Vagina (tissue), 2 donors: ENCODE data around the gene C10orf90. TPM values are rescaled to one million over a fixed set of nuclear protein-coding genes. Genes with fewer than 3 reads are reported as not detected.

Experiments used
- DNase-seq, 2 donors: peaks; one replicate each; pipeline ENCODE4 v3.0.0-alpha.2; 2017; ENCODE audit errors: extremely low spot score in 2 of 2
- H3K27ac ChIP-seq: fragments of 200-600 bp; sonication (generic); one replicate; pipeline ENCODE4 v1.5.1; 2019
- H3K27me3 ChIP-seq: fragments of 200-600 bp; sonication (generic); one replicate; pipeline ENCODE4 v1.5.1; 2019
- H3K36me3 ChIP-seq, 2 donors: fragments of 200-600 bp; sonication (generic); one replicate each; pipeline ENCODE4 v1.5.1; 2017 to 2019
- H3K4me1 ChIP-seq: fragments of 200-600 bp; sonication (generic); one replicate; pipeline ENCODE4 v1.5.1; 2019
- H3K4me3 ChIP-seq, 2 donors: fragments of 200-600 bp; sonication (generic); 1 replicate in 1 of 2; 2 replicates in 1 of 2; pipeline ENCODE4 v1.5.1; 2016 to 2019
- H3K9me3 ChIP-seq: fragments of 200-600 bp; sonication (generic); one replicate; pipeline ENCODE4 v1.5.1; 2019
- POLR2A ChIP-seq, 2 donors: fragments of 450-650 bp; IDR thresholded peaks; one replicate each; pipeline ENCODE4 v1.6.1; 2017; ENCODE audit warnings: antibody characterized with exemption in 2 of 2, mild to moderate bottlenecking in 2 of 2, moderate library complexity in 2 of 2
- POLR2AphosphoS5 ChIP-seq, 2 donors: sonication (generic); formaldehyde crosslinking; IDR thresholded peaks; one replicate each; pipeline ENCODE4 v1.9.0; 2017; ENCODE audit warnings: antibody characterized with exemption in 2 of 2, mild to moderate bottlenecking in 2 of 2, low read depth in 1 of 2; ENCODE audit not compliant: insufficient read depth in 1 of 2
- intact Hi-C: fragments of 100-400 bp; cut with DNase I; formaldehyde crosslinking; loops from one replicate; pipeline ENCODE4 v1.15.1; 2023
- total RNA-seq: library from RNA; depleted of rRNA; stranded (reverse); fragments of >200 nt; gene quantifications from one replicate; pipeline ENCODE4 v1.2.3, GENCODE V29; 2016
- TF ChIP-seq, protein P1 (sequence below), 3 experiments: fragments of 450-650 bp in 2 of 3; fragments of 200-600 bp in 1 of 3; sonication (generic) in 1 of 3; IDR thresholded peaks; one replicate each; pipeline ENCODE4 v1.5.1; 2017 to 2019; ENCODE audit warnings: antibody characterized with exemption in 3 of 3, mild to moderate bottlenecking in 2 of 3, moderate library complexity in 2 of 3

C10orf90 gene
- total RNA-seq, 1 donor from 2014 or later = not detected

DNA sequence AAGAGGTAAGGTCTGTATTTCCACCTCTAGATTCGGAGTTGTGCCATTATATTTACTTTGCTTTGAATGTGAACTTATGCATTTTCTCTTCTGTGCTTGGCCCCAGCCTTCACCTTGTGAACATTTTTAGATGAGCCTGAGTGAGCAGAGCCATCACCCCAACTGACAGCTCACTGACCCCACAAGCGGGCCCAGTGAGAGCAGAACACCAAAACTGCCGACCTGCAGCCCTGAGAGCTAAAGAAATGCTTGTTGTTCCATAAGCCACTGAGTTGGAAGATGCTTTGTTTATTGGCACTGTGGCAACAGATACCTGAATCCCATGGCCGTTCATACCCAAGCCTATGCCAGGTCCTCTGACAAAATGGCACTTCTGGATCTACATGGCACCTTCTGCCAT is 37.8 kb downstream of the C10orf90 start:
- intact Hi-C loops = no loop called here
- H3K27me3 ChIP-seq = no peaks in the 10 kb centered on the region
- no peaks in the 10 kb centered on the region for H3K4me1 ChIP-seq
- H3K36me3 ChIP-seq = no peaks in the 10 kb centered on the region
- no peak for DNase-seq
- no peak for TF ChIP-seq POLR2AphosphoS5 (IDR thresholded peaks at IDR 0.05; ENCODE audit: insufficient read depth in 1 of 2, low read depth in 1 of 2)
- TF ChIP-seq POLR2A (IDR thresholded peaks at IDR 0.05) = no peak
- TF ChIP-seq, protein P1, sequence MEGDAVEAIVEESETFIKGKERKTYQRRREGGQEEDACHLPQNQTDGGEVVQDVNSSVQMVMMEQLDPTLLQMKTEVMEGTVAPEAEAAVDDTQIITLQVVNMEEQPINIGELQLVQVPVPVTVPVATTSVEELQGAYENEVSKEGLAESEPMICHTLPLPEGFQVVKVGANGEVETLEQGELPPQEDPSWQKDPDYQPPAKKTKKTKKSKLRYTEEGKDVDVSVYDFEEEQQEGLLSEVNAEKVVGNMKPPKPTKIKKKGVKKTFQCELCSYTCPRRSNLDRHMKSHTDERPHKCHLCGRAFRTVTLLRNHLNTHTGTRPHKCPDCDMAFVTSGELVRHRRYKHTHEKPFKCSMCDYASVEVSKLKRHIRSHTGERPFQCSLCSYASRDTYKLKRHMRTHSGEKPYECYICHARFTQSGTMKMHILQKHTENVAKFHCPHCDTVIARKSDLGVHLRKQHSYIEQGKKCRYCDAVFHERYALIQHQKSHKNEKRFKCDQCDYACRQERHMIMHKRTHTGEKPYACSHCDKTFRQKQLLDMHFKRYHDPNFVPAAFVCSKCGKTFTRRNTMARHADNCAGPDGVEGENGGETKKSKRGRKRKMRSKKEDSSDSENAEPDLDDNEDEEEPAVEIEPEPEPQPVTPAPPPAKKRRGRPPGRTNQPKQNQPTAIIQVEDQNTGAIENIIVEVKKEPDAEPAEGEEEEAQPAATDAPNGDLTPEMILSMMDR (IDR thresholded peaks at IDR 0.05) = no peak
- H3K27ac ChIP-seq = no peak overlapping the region
- no peaks in the 10 kb centered on the region for H3K9me3 ChIP-seq
- H3K4me3 ChIP-seq = no peak overlapping the region

DNA sequence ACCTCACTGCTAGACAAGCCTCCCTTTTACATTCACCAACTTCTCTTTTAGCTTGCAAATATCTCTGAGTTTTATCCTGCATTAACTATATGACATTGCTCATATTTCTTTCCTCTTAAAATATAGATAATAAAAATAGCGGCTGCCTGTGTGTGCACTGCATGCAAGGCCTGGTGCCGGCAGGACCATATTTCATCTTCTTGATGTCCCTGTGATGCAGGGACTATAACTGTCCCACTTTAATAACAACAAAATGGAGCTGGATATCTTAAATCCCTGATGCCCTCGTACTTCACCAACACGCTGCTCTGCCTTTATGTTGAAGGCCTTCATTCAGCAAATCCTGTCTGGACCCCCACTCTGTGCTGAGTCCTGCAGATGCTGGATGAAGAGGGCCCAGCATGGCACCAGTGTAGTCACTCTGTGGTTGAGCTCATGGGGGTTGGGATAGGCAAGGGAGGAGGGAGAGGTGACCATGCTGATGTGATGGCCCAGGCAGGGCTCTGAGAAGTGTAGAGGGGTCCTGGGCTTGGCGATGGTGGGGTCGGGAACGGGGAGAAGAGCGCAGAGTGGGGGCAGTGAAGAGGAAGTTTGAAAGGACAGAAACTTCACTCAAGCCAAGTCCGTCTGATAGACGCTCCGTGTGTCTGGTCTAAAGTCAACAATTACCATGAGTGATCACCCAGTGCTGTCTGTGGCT is 40.4 kb downstream of the C10orf90 start:
- Histone ChIP-seq H3K9me3 (no peaks in the 10 kb centered on the region), H3K4me1 (no peaks in the 10 kb centered on the region), H3K36me3 (no peaks in the 10 kb centered on the region), H3K27ac (no peak overlapping the region), H3K4me3 (no peak overlapping the region), H3K27me3 (no peaks in the 10 kb centered on the region)
- TF ChIP-seq, protein P1 (IDR thresholded peaks at IDR 0.05) = no peak
- no peak for TF ChIP-seq POLR2AphosphoS5 (IDR thresholded peaks at IDR 0.05; ENCODE audit: insufficient read depth in 1 of 2, low read depth in 1 of 2)
- TF ChIP-seq POLR2A (IDR thresholded peaks at IDR 0.05) = no peak
- intact Hi-C loops = no loop called here
- DNase-seq = no peak

DNA sequence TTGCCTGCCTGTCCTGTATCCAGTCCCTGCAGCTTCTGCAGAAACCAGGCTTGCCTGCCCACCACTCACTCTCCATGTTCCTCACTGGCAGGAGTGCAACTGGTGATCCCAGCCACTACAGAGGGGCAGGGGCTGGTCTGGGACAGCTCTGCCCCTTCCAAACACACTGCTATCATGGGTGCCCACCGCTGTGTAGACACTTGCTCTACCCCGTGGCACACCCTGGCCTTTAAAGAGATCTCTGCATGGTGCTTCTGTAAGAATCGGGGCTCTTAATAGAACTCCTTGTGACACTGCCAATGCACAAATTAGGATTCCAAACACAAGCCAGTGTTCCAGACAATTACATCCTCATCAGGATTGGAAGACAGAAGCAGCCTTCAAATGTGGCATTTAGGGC is 41.7 kb downstream of the C10orf90 start:
- intact Hi-C loops = no loop called here
- no peaks in the 10 kb centered on the region for H3K9me3 ChIP-seq
- no peaks in the 10 kb centered on the region for H3K4me1 ChIP-seq
- H3K36me3 ChIP-seq = no peaks in the 10 kb centered on the region
- TF ChIP-seq POLR2A (IDR thresholded peaks at IDR 0.05) (no peak), POLR2AphosphoS5 (IDR thresholded peaks at IDR 0.05; ENCODE audit: insufficient read depth in 1 of 2, low read depth in 1 of 2) (no peak)
- TF ChIP-seq, protein P1 (IDR thresholded peaks at IDR 0.05) = no peak
- no peaks in the 10 kb centered on the region for H3K27me3 ChIP-seq
- H3K27ac ChIP-seq = no peak overlapping the region
- H3K4me3 ChIP-seq = no peak overlapping the region
- DNase-seq = no peak

DNA sequence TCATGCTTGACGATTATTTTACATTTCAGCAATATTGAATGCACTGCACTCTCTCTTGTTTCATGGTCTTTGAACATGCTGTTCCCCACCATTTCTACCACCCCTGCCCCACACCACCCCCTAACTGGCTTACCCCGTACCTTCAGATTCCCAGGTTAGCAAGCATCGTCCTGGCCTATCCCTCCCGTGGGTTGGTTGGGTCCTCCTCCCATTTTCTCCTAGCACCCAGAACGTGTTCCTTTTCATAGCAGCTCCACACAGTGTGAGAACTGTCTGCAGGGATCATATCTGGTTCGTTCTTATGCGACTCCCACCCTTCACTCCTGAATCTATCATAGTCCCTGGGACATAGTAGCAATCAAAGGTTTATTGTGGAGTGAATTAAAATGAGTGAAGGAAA is 48.6 kb downstream of the C10orf90 start:
- Histone ChIP-seq H3K4me3 (no peak overlapping the region), H3K9me3 (no peaks in the 10 kb centered on the region), H3K36me3 (no peaks in the 10 kb centered on the region), H3K4me1 (no peaks in the 10 kb centered on the region), H3K27ac (no peak overlapping the region), H3K27me3 (no peaks in the 10 kb centered on the region)
- intact Hi-C loops = no loop called here
- TF ChIP-seq POLR2AphosphoS5 (IDR thresholded peaks at IDR 0.05; ENCODE audit: insufficient read depth in 1 of 2, low read depth in 1 of 2) = no peak
- no peak for TF ChIP-seq POLR2A (IDR thresholded peaks at IDR 0.05)
- TF ChIP-seq, protein P1 (IDR thresholded peaks at IDR 0.05) = no peak
- DNase-seq = no peak

DNA sequence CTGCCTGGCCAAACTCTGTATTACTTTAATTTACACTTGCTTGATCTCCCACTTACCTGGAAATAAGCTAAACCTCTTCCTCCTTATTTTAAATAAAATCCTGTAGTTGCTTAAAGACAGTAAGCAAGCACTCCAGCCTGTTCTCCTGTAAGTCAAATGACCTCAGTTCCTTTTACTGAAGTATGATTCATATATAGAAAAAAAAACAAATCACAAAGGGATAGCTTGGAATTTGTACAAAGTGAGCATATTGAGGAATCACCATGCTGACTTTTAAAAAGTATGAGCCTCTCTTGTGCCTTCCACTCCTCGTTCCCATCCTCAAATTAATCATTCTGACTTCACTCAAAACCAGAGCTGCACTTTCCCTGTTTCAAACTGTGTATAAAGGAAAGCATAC is 52.0 kb downstream of the C10orf90 start:
- Histone ChIP-seq H3K36me3 (no peaks in the 10 kb centered on the region), H3K27ac (no peak overlapping the region), H3K4me1 (no peaks in the 10 kb centered on the region), H3K4me3 (no peak overlapping the region), H3K27me3 (no peaks in the 10 kb centered on the region), H3K9me3 (no peaks in the 10 kb centered on the region)
- intact Hi-C loops = no loop called here
- TF ChIP-seq, protein P1 (IDR thresholded peaks at IDR 0.05) = no peak
- no peak for TF ChIP-seq POLR2AphosphoS5 (IDR thresholded peaks at IDR 0.05; ENCODE audit: insufficient read depth in 1 of 2, low read depth in 1 of 2)
- no peak for TF ChIP-seq POLR2A (IDR thresholded peaks at IDR 0.05)
- no peak for DNase-seq
